GM19455 (cell line): ENCODE measurements around the gene PAQR6.

Experiments
- ATAC-seq: cut with Tn5 transposase; IDR thresholded peaks from one replicate; pipeline ENCODE4 v1.9.1; 2021; ENCODE audit not compliant: unreplicated experiment

PAQR6 gene

DNA sequence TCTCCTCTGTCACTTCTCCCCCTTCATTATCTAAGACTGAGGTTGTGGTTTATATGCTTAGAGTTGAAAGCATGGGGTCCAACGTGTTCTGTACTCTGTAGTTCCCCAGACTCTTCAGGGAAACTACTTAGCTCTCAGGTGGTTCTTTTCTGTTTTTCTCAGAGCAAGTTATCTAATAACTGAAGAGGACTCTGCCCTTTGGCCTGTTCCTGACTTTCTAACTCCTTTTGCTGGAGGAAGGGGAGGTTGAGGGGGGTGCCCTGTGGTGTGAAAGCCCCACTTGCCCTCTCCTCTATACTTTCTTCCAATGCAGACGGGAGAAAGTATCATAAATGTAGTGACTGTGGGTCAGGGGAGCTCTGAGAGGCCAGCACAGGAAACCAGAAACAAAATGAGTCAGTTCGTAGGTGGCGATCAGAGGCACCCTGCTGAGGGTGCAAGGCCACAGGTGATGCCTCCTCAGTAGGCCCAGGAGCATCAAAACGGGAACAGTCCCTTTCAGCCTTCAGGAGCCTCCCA, 49.0 kb downstream of the PAQR6 start:
- ATAC-seq = no peak

DNA sequence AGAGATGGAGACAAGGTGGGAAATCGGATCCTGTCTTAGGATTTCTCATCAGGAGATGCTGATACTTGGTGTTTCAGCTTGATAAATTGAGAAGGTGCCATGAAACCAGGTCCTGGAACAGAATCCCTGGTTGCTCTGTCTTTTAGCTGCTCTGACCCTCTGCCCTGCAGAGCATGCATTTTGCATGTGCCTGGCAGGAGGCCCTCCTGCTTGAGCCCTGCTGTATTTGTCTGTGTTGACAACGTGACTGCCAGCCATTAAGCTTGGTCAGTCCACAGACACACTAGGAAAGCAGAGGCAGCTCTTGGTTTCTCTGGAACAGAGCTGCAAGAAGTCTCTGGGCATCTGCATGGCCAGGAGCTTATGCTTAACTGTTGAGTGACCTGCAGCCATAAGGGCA, 51.4 kb downstream of the PAQR6 start:
- no peak for ATAC-seq

DNA sequence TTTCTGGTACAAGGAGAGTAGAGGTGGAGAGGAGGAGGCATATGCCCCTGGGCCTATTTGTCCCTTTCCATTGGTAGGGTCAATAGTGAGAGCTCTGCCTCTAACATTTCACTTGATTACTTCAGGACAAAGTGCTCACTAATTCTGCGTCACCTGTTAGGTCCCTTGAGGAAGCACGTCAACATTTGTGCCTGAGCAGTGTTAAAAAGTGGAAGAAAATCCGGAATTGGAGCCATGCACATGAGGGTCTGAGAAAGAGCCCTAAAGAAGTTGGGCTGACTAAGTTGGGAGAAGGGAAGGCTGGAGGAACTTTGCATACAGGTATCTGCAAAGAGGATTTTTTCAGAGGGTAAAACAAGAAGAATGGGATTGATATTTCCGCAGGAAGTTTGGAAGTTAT, 52.0 kb downstream of the PAQR6 start:
- ATAC-seq = no peak

DNA sequence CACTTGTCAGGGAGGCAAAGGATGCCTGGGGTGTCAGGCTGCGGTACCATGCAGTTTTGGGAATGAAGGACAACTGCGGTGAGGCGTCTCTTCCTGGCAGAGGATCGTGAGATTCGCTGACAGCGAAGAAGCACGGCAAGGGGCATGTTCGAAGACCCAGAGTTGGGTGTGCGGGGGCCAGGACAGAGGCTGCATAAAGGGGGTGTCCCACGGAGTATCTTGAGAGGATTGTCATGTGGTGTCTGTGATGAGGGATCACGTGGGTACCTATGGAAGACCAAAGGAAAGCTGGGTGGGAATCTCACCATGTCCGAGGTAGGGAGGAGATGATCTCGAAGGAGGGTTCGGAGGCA, 53.6 kb downstream of the PAQR6 start:
- ATAC-seq = peak; percentile 3

DNA sequence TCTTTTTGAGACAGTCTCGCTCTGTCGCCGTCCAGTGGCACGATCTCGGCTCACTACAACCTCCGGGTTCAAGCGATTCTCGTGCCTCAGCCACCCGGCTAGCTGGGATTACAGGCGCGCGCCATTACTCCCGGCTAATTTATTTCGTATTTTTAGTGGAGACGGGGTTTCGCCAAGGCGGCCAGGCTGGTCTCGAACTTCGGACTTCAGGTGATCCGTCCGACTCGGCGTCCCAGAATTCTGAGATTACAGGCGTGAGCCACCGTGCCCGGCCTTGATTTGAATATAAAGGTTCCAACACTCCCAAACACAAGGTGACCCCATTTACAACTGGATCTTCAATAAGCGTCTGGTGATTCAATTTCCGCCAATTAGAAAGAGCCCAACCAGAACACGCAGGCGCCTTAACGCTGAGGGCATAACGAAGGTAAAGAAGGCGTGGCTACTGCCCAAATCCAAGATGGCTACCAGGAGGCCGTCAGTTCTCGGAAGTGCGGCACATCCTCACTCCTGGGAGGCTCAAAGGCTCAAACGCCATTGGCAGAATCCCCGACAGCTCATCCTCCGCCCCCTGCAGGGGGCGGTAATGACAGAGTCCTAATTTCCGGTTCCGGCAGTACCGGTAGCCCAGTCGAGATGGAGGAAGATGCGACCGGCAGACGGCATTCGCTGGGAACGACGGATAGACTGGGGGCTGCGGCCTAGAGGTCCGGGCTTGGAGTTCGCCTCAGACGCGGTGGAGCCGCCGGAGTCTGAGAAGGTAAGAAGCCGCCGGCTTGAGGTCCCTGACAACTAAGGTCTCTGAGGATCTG, 54.2 kb downstream of the PAQR6 start, which contains the start of gene SLC25A44:
TSS of gene SLC25A44 (plus strand) at position 617 of the 812 bp plus-strand sequence. CDS start 5,744 bp downstream, outside the sequence.
- ATAC-seq = peak; percentile 94
